ENCODE data around the gene AKAP8L. TPM values are rescaled to one million over a fixed set of nuclear protein-coding genes. Genes with fewer than 3 reads are reported as not detected.

Gene AKAP8L
- total and polyA plus RNA-seq, 2 of the 8 experiments (the other 6 are each of a cell fraction or from before 2014, with no cell fraction given): 75.1 to 138 TPM

GRCh38 chr19:15397782-15398181 lies 21.0 kb downstream of the AKAP8L start:
- Histone ChIP-seq H3K27me3 (replicated peaks in 1 of 4; ENCODE audit: control insufficient read depth in 3 of 4, extremely low read depth in 1 of 4, insufficient read depth in 3 of 4, low read length in 3 of 4) (no peaks in the 10 kb centered on the region), H3K4me1 (replicated peaks in 1 of 4; ENCODE audit: control insufficient read depth in 3 of 4, insufficient read depth in 4 of 4, low read length in 3 of 4) (no peaks in the 10 kb centered on the region), H3K14ac (ENCODE audit: insufficient read length) (no peak overlapping the region), H3K56ac (replicated peaks; ENCODE audit: insufficient read length, low read depth, low read length) (no peak overlapping the region), H3K4ac (replicated peaks; ENCODE audit: insufficient read length, low read depth, low read length) (no peak overlapping the region), H3K79me2 (ENCODE audit: control insufficient read depth in 1 of 2, insufficient read depth in 2 of 2, low read length in 2 of 2) (peaks cover 0 to 30% of the 10 kb centered on the region in 2 experiments; a peak in 2 of 4 replicates), H2BK15ac (ENCODE audit: low read length) (no peak overlapping the region), H3K9ac (replicated peaks in 1 of 4; ENCODE audit: extremely low read depth in 1 of 4, low read depth in 3 of 4, low read length in 3 of 4) (no peak overlapping the region), H3K36me3 (ENCODE audit: control insufficient read depth in 2 of 4, insufficient read depth in 4 of 4, low read length in 3 of 4) (peaks cover 24 to 54% (median 41%) of the 10 kb centered on the region in 4 experiments), H3K79me1 (ENCODE audit: low read depth, low read length) (peaks cover 14% of the 10 kb centered on the region), H3K9me3 (ENCODE audit: insufficient read depth in 2 of 2, low read depth in 1 of 2, low read length in 1 of 2) (no peaks in the 10 kb centered on the region), H2BK120ac (replicated peaks; ENCODE audit: low read depth, low read length) (no peak overlapping the region), H2AK5ac (ENCODE audit: low read depth, low read length) (no peak overlapping the region), H3K4me2 (ENCODE audit: insufficient read depth in 1 of 2, low read depth in 2 of 2, low read length in 2 of 2) (no peak overlapping the region), H3K27ac (ENCODE audit: low read depth, low read length) (no peak overlapping the region), H4K5ac (ENCODE audit: insufficient read length, low read depth, low read length) (no peak overlapping the region), H4K20me1 (replicated peaks in 1 of 2; ENCODE audit: control insufficient read depth in 1 of 2, insufficient read depth in 2 of 2, low read length in 2 of 2) (peaks cover 10 to 23% of the 10 kb centered on the region in 2 experiments), H4K8ac (ENCODE audit: extremely low read depth, insufficient read depth, low read length) (no peak overlapping the region), H4K91ac (replicated peaks; ENCODE audit: insufficient read length, low read length) (no peak overlapping the region), H3K23ac (ENCODE audit: insufficient read length) (no peak overlapping the region), H3K18ac (ENCODE audit: extremely low read depth, low read length) (no peak overlapping the region), H3K23me2 (ENCODE audit: low read depth, low read length) (no peaks in the 10 kb centered on the region), H2BK5ac (ENCODE audit: low read depth, low read length) (no peak overlapping the region), H3K4me3 (ENCODE audit: extremely low read depth in 1 of 4, insufficient read depth in 2 of 4, low read depth in 3 of 4, low read length in 4 of 4) (no peak overlapping the region), H2BK12ac (ENCODE audit: low read depth, low read length) (no peak overlapping the region), H2BK20ac (ENCODE audit: low read length) (no peak overlapping the region), H2AFZ (ENCODE audit: low read length) (no peak overlapping the region)
- FAIRE-seq (no peak), DNase-seq (ENCODE audit: low read depth in 1 of 2, low spot score in 2 of 2) (no peak)
- WGBS, 2 experiments (ENCODE audit: extremely low coverage in 1 of 2, insufficient coverage in 1 of 2, insufficient read length in 1 of 2, insufficient replicate concordance in 2 of 2, low coverage in 1 of 2, low lambda C conversion rate in 2 of 2, missing lambda C conversion rate in 1 of 2): 90% methylated on average over 10 of the region's 11 CpGs; no CpG with 5 or more reads in 1 of the 2 experiments
- CTCF ChIA-PET (ENCODE audit: partially characterized antibody): interaction anchor here (1.2 kb wide), 2 partner anchors 12 to 145 kb away, joined by 3 to 4 read pairs; no protein-coding TSS in a partner anchor
- POLR2A ChIA-PET (ENCODE audit: partially characterized antibody): interaction anchor here (0.8 to 7.0 kb wide), 3 partner anchors 16 to 18 kb away, joined by 3 to 36 read pairs (median 3); partner anchors contain the start of gene AKAP8
- TF ChIP-seq PHF8 (conservative IDR thresholded peaks at IDR 0.05; ENCODE audit: low read depth, low read length) (no peak), RNF2 (IDR thresholded peaks at IDR 0.05; ENCODE audit: borderline replicate concordance, low read depth, low read length, missing control alignments, poor library complexity, severe bottlenecking) (no peak), CEBPB (IDR thresholded peaks at IDR 0.05; ENCODE audit: low read depth, low read length) (no peak), RBBP5 (IDR thresholded peaks at IDR 0.05; ENCODE audit: borderline replicate concordance, low read depth, low read length) (no peak)

All from H1 (cell line).